Transverse colon (tissue), 4 donors: ENCODE measurements around the gene MAP1LC3B. TPM values are rescaled to one million over a fixed set of nuclear protein-coding genes. Genes with fewer than 3 reads are reported as not detected.

ENCODE experiments used
- DNase-seq: peaks from one replicate; pipeline ENCODE4 v3.0.0-alpha.2; 2019
- H3K27ac ChIP-seq, 4 donors: fragments of 200-600 bp; sonication (generic); 2 replicates each; pipeline ENCODE4 v1.5.1; 2016 to 2018; ENCODE audit warnings: inconsistent platforms in 4 of 4
- H3K27me3 ChIP-seq: fragments of 200-600 bp; sonication (generic); 2 replicates; pipeline ENCODE4 v1.5.1; 2017; ENCODE audit warnings: inconsistent platforms
- H3K36me3 ChIP-seq, 4 donors: fragments of 200-600 bp; sonication (generic); 2 replicates each; pipeline ENCODE4 v1.5.1; 2017 to 2019; ENCODE audit warnings: inconsistent platforms in 4 of 4
- H3K4me1 ChIP-seq, 4 donors: fragments of 200-600 bp; sonication (generic); 2 replicates each; pipeline ENCODE4 v1.5.1; 2017 to 2020; ENCODE audit warnings: inconsistent platforms in 4 of 4
- H3K4me3 ChIP-seq, 4 donors: fragments of 200-600 bp; sonication (generic); 1 replicate in 1 of 4; 2 replicates in 3 of 4; pipeline versions ENCODE4 v1.5.1 to v1.6.1; 2017 to 2019; ENCODE audit warnings: inconsistent platforms in 4 of 4
- H3K9me3 ChIP-seq, 2 donors: fragments of 200-600 bp; sonication (generic); 2 replicates each; pipeline ENCODE4 v1.5.1; 2017 to 2019; ENCODE audit warnings: inconsistent platforms in 2 of 2
- CTCF ChIP-seq, 5 experiments: fragments of 200-600 bp in 3 of 5; fragments of 450-650 bp in 2 of 5; sonication (generic) in 3 of 5; IDR thresholded peaks; 1 replicate in 2 of 5; 2 replicates in 3 of 5; pipeline ENCODE4 v1.5.1; 2016 to 2017; ENCODE audit warnings: antibody characterized with exemption in 5 of 5, inconsistent platforms in 3 of 5, mild to moderate bottlenecking in 2 of 5, moderate library complexity in 1 of 5
- EP300 ChIP-seq: sonication (generic); formaldehyde crosslinking; IDR thresholded peaks from one replicate; pipeline ENCODE4 v1.6.1; 2017; ENCODE audit warnings: antibody characterized with exemption, low read depth
- POLR2A ChIP-seq: fragments of 450-650 bp; IDR thresholded peaks from one replicate; pipeline ENCODE4 v1.6.1; 2016; ENCODE audit warnings: antibody characterized with exemption, mild to moderate bottlenecking, moderate library complexity
- POLR2AphosphoS5 ChIP-seq, 3 donors: sonication (generic); formaldehyde crosslinking; IDR thresholded peaks; one replicate each; pipeline ENCODE4 v1.6.1; 2016; ENCODE audit warnings: antibody characterized with exemption in 3 of 3
- WGBS, 2 donors: methylation state at CpG; one replicate each; pipeline ENCODE4 v1.1.5; 2018; ENCODE audit warnings: low coverage in 1 of 2; 5-methylcytosine and 5-hydroxymethylcytosine counted together
- in situ Hi-C, 4 donors: fragments of 200-750 bp; cut with MboI; loops; one replicate each; pipeline versions ENCODE4 v1.15.0 to v1.15.1; 2017; ENCODE audit warnings: low sequenced_read_pairs in 3 of 4, low pct_ligation_motif_present in 1 of 4, low pct_unique_long_range_greater_than_20kb in 1 of 4
- intact Hi-C: fragments of 100-400 bp; cut with DNase I; formaldehyde crosslinking; loops from one replicate; pipeline ENCODE4 v1.15.1; 2023; ENCODE audit warnings: low total_unique reads
- total RNA-seq, 4 donors: library from RNA; depleted of rRNA; stranded (reverse); fragments of >200 nt; gene quantifications; one replicate each; pipeline ENCODE4 v1.1.0, GENCODE V29; 2016

The MAP1LC3B gene
- total RNA-seq, 4 donors from 2014 or later: 15.7 to 69.5 (median 39.9) TPM

- in situ Hi-C loops (no loop called here), intact Hi-C loops (no loop called here)
- H3K27ac ChIP-seq: peak overlapping the region; percentile 19 to 72 (median 55)
- H3K27me3 ChIP-seq: no peaks in the 10 kb centered on the region
- no peak overlapping the region for H3K4me3 ChIP-seq
- WGBS, 2 donors: 91% methylated on average over 33 of the region's 34 CpGs; no CpG with 5 or more reads in 1 of the 2 donors
- TF ChIP-seq POLR2AphosphoS5 (IDR thresholded peaks at IDR 0.05) (no peak), POLR2A (no peak), EP300 (no peak)
- H3K4me1 ChIP-seq: peaks cover 9 to 15% (median 11%) of the 10 kb centered on the region in 4 donors
- DNase-seq: no peak
- H3K36me3 ChIP-seq: peaks cover 0 to 26% (median 11%) of the 10 kb centered on the region in 4 donors
- no peaks in the 10 kb centered on the region for H3K9me3 ChIP-seq
These were observed 47.8 kb upstream of the MAP1LC3B start for GRCh38 chr16:87344165-87344930.

- peak; percentile 67 for DNase-seq
- no peaks in the 10 kb centered on the region for H3K9me3 ChIP-seq
- no peak overlapping the region for H3K4me3 ChIP-seq
- H3K36me3 ChIP-seq: peaks cover 0 to 19% (median 11%) of the 10 kb centered on the region in 4 donors
- no peaks in the 10 kb centered on the region for H3K27me3 ChIP-seq
- TF ChIP-seq POLR2A: no peak
- TF ChIP-seq CTCF (IDR thresholded peaks at IDR 0.05): no peak
- no peak for TF ChIP-seq EP300
- TF ChIP-seq POLR2AphosphoS5 (IDR thresholded peaks at IDR 0.05): no peak
- H3K4me1 ChIP-seq: peaks cover 9 to 15% (median 11%) of the 10 kb centered on the region in 4 donors
- 34% methylated on average over 16 of the region's 17 CpGs; no CpG with 5 or more reads in 1 of the 2 donors for WGBS, 2 donors
- intact Hi-C loops: no loop called here
- H3K27ac ChIP-seq: peak overlapping the region; percentile 25 to 72 (median 55)
- in situ Hi-C loops: no loop called here
These were observed 47.1 kb upstream of the MAP1LC3B start for GRCh38 chr16:87344931-87345631.

GRCh38 chr16:87345726-87346424 is 46.3 kb upstream of the MAP1LC3B start:
- Histone ChIP-seq H3K27ac (peak overlapping the region; percentile 25 to 72 (median 55)), H3K36me3 (peaks cover 0 to 15% (median 11%) of the 10 kb centered on the region in 4 donors), H3K4me3 (no peak overlapping the region), H3K27me3 (no peaks in the 10 kb centered on the region), H3K4me1 (peaks cover 9 to 16% (median 13%) of the 10 kb centered on the region in 4 donors), H3K9me3 (no peaks in the 10 kb centered on the region)
- TF ChIP-seq POLR2A (no peak), EP300 (no peak), CTCF (IDR thresholded peaks at IDR 0.05) (no peak), POLR2AphosphoS5 (IDR thresholded peaks at IDR 0.05) (no peak)
- in situ Hi-C loops (no loop called here), intact Hi-C loops (no loop called here)
- DNase-seq: no peak
- WGBS, 2 donors: 93 to 99% methylated on average over 10 to 28 of the region's 28 CpGs

- DNase-seq: no peak
- no peaks in the 10 kb centered on the region for H3K9me3 ChIP-seq
- no peaks in the 10 kb centered on the region for H3K27me3 ChIP-seq
- H3K4me1 ChIP-seq: peaks cover 9 to 21% (median 15%) of the 10 kb centered on the region in 4 donors
- in situ Hi-C loops: no loop called here
- no peak overlapping the region for H3K4me3 ChIP-seq
- H3K27ac ChIP-seq: no peak overlapping the region
- TF ChIP-seq POLR2AphosphoS5 (IDR thresholded peaks at IDR 0.05) (no peak), POLR2A (no peak), EP300 (no peak), CTCF (IDR thresholded peaks at IDR 0.05) (no peak)
- peaks cover 0 to 15% (median 9%) of the 10 kb centered on the region in 4 donors for H3K36me3 ChIP-seq
- 92% methylated on average over 8 to 21 of the region's 21 CpGs for WGBS, 2 donors
- intact Hi-C loops: no loop called here
These were observed 45.5 kb upstream of the MAP1LC3B start for GRCh38 chr16:87346517-87347060.
